Endodermal cell (in vitro differentiated cells): ENCODE data around the gene ACADM. TPM values are rescaled to one million over a fixed set of nuclear protein-coding genes. Genes with fewer than 3 reads are reported as not detected.
"Not testable (repeated sequence)": the region's sequence is repeated elsewhere in the genome, so short reads cannot be mapped to it uniquely, and the experiment has no call there.

Source experiments
- DNase-seq: peaks from one replicate; pipeline ENCODE4 v3.0.0-alpha.2; 2017
- H3K27ac ChIP-seq: 2 replicates; pipeline ENCODE4 v1.5.1; 2013; ENCODE audit warnings: mild to moderate bottlenecking, low read depth, low read length, moderate library complexity
- H3K27me3 ChIP-seq: 2 replicates; pipeline ENCODE4 v1.6.1; 2013; ENCODE audit warnings: mild to moderate bottlenecking, low read length, moderate library complexity; ENCODE audit not compliant: insufficient read depth, control insufficient read depth, poor library complexity, severe bottlenecking
- H3K36me3 ChIP-seq: 2 replicates; pipeline ENCODE4 v1.7.0; 2013; ENCODE audit warnings: mild to moderate bottlenecking, low read length, moderate library complexity; ENCODE audit not compliant: control insufficient read depth, insufficient read depth
- H3K4me1 ChIP-seq: one replicate; pipeline ENCODE4 v1.7.0; 2013; ENCODE audit warnings: low read length; ENCODE audit not compliant: control insufficient read depth, insufficient read depth
- H3K4me3 ChIP-seq: 2 replicates; pipeline ENCODE4 v1.5.1; 2013; ENCODE audit warnings: mild to moderate bottlenecking, low read length, moderate library complexity
- H3K9ac ChIP-seq: 2 replicates; pipeline ENCODE4 v1.6.1; 2013; ENCODE audit warnings: mild to moderate bottlenecking, low read length, moderate library complexity; ENCODE audit not compliant: poor library complexity, severe bottlenecking; ENCODE audit errors: extremely low read depth
- H3K9me3 ChIP-seq: 2 replicates; pipeline ENCODE4 v1.6.1; 2013; ENCODE audit warnings: mild to moderate bottlenecking, low read length, moderate library complexity; ENCODE audit not compliant: control insufficient read depth
- H3K27ac Mint-ChIP-seq: 2 replicates; pipeline ENCODE4 v1.8.0; 2020; ENCODE audit warnings: mixed read lengths
- H3K27me3 Mint-ChIP-seq: 2 replicates; pipeline ENCODE4 v1.8.0; 2021; ENCODE audit warnings: mild to moderate bottlenecking, mixed read lengths; ENCODE audit not compliant: insufficient read depth
- H3K36me3 Mint-ChIP-seq: 2 replicates; pipeline ENCODE4 v1.8.0; 2020; ENCODE audit warnings: low read depth, mixed read lengths
- H3K4me1 Mint-ChIP-seq: 2 replicates; pipeline ENCODE4 v1.8.0; 2020; ENCODE audit warnings: mixed read lengths
- H3K4me3 Mint-ChIP-seq: 2 replicates; pipeline ENCODE4 v1.8.0; 2020; ENCODE audit warnings: mild to moderate bottlenecking, moderate library complexity, mixed read lengths
- H3K9me3 Mint-ChIP-seq: 2 replicates; pipeline ENCODE4 v1.8.0; 2020; ENCODE audit warnings: mild to moderate bottlenecking, mixed read lengths
- CTCF ChIP-seq: fragments of 200-600 bp; sonication (generic); conservative IDR thresholded peaks from 2 replicates; pipeline ENCODE4 v1.5.0; 2021; ENCODE audit warnings: antibody characterized with exemption, mild to moderate bottlenecking
- WGBS, 2 experiments: methylation state at CpG; one replicate each; pipeline versions ENCODE4 v1.1.5 to v1.1.7; 2013; ENCODE audit warnings: missing lambda C conversion rate in 2 of 2, mixed read lengths in 1 of 2; ENCODE audit not compliant: insufficient coverage in 1 of 2, insufficient read length in 1 of 2; 5-methylcytosine and 5-hydroxymethylcytosine counted together
- total RNA-seq, 2 donors: library from RNA; stranded (reverse); fragmentation: NEBNext Ultra II Directional in 1 of 2; extraction: Animal tissue kit (Norgen Biotek cat#: 25700) in 1 of 2; gene quantifications; 2 replicates in 1 of 2; 3 replicates in 1 of 2; pipeline ENCODE4 v1.2.1, GENCODE V29; 2021

Gene ACADM
- total RNA-seq, 2 donors from 2014 or later = 63.5 to 68.0 TPM

- H3K4me3 ChIP-seq = no peak overlapping the region
- peaks cover 2% of the 10 kb centered on the region for H3K4me1 Mint-ChIP-seq
- DNase-seq = no peak
- no peaks in the 10 kb centered on the region for H3K4me1 ChIP-seq
- no peaks in the 10 kb centered on the region for H3K36me3 ChIP-seq
- WGBS, 2 experiments = 85% methylated on average over 1 of the region's 1 CpG; no CpG with 5 or more reads in 1 of the 2 experiments
- no peak overlapping the region for H3K27ac ChIP-seq
- no peak for TF ChIP-seq CTCF
- no peak overlapping the region for H3K9ac ChIP-seq
- H3K9me3 Mint-ChIP-seq = peaks cover 6% of the 10 kb centered on the region
- H3K9me3 ChIP-seq = no peaks in the 10 kb centered on the region
- no peak overlapping the region for H3K4me3 Mint-ChIP-seq
- H3K27me3 Mint-ChIP-seq = no peaks in the 10 kb centered on the region
- H3K36me3 Mint-ChIP-seq = no peaks in the 10 kb centered on the region
- H3K27ac Mint-ChIP-seq = peak overlapping the region; percentile 9
- H3K27me3 ChIP-seq = no peaks in the 10 kb centered on the region
Measured at GRCh38 chr1:75770761-75771160, 46.3 kb downstream of the ACADM start.

GRCh38 chr1:75771978-75772377 lies 47.5 kb downstream of the ACADM start:
- H3K4me1 Mint-ChIP-seq = peaks cover 2% of the 10 kb centered on the region
- no peak overlapping the region for H3K4me3 ChIP-seq
- no peak overlapping the region for H3K9ac ChIP-seq
- peaks cover 4% of the 10 kb centered on the region for H3K9me3 ChIP-seq
- no peak for TF ChIP-seq CTCF
- H3K36me3 ChIP-seq = no peaks in the 10 kb centered on the region
- H3K36me3 Mint-ChIP-seq = no peaks in the 10 kb centered on the region
- H3K27me3 ChIP-seq = no peaks in the 10 kb centered on the region
- H3K4me3 Mint-ChIP-seq = no peak overlapping the region
- 81 to 87% methylated on average over 1 to 2 of the region's 3 CpGs for WGBS, 2 experiments
- H3K9me3 Mint-ChIP-seq = peaks cover 9% of the 10 kb centered on the region
- no peaks in the 10 kb centered on the region for H3K27me3 Mint-ChIP-seq
- no peaks in the 10 kb centered on the region for H3K4me1 ChIP-seq
- no peak overlapping the region for H3K27ac ChIP-seq
- no peak for DNase-seq
- no peak overlapping the region for H3K27ac Mint-ChIP-seq

- H3K4me3 ChIP-seq, H3K36me3 ChIP-seq, H3K4me3 Mint-ChIP-seq, H3K27ac Mint-ChIP-seq, H3K9me3 ChIP-seq, H3K27me3 ChIP-seq, H3K4me1 ChIP-seq, H3K27ac ChIP-seq, H3K4me1 Mint-ChIP-seq, H3K9ac ChIP-seq, DNase-seq, H3K36me3 Mint-ChIP-seq: not testable (repeated sequence)
- H3K27me3 Mint-ChIP-seq = peaks cover 16% of the 10 kb centered on the region
- WGBS, 2 experiments = 80 to 94% methylated on average over 1 to 4 of the region's 4 CpGs
- peaks cover 31% of the 10 kb centered on the region for H3K9me3 Mint-ChIP-seq
Measured at GRCh38 chr1:75777812-75778211, 53.3 kb downstream of the ACADM start.

- not testable (repeated sequence) for DNase-seq, H3K27me3 ChIP-seq, H3K9me3 ChIP-seq, H3K4me1 ChIP-seq, H3K27ac ChIP-seq, H3K27ac Mint-ChIP-seq, H3K36me3 ChIP-seq, H3K4me3 Mint-ChIP-seq, H3K9ac ChIP-seq, H3K36me3 Mint-ChIP-seq, H3K4me3 ChIP-seq, H3K4me1 Mint-ChIP-seq
- peaks cover 30% of the 10 kb centered on the region for H3K9me3 Mint-ChIP-seq
- H3K27me3 Mint-ChIP-seq = peaks cover 16% of the 10 kb centered on the region
- WGBS, 2 experiments = 96 to 98% methylated on average over 5 of the region's 5 CpGs
Measured at GRCh38 chr1:75778694-75779093, 54.2 kb downstream of the ACADM start.

GRCh38 chr1:75780183-75780582 lies 55.7 kb downstream of the ACADM start:
- H3K4me1 Mint-ChIP-seq, H3K4me3 Mint-ChIP-seq, H3K4me3 ChIP-seq, H3K27me3 ChIP-seq, H3K27ac Mint-ChIP-seq, H3K9ac ChIP-seq, H3K27ac ChIP-seq, H3K4me1 ChIP-seq, H3K36me3 Mint-ChIP-seq, DNase-seq, H3K36me3 ChIP-seq, H3K9me3 ChIP-seq: not testable (repeated sequence)
- peaks cover 29% of the 10 kb centered on the region for H3K9me3 Mint-ChIP-seq
- 75 to 86% methylated on average over 1 to 4 of the region's 4 CpGs for WGBS, 2 experiments
- H3K27me3 Mint-ChIP-seq = peaks cover 16% of the 10 kb centered on the region

- not testable (repeated sequence) for DNase-seq, H3K4me3 ChIP-seq, H3K4me1 ChIP-seq, H3K27ac ChIP-seq, H3K4me3 Mint-ChIP-seq, H3K9ac ChIP-seq, H3K9me3 ChIP-seq, H3K27me3 ChIP-seq, H3K9me3 Mint-ChIP-seq, H3K27ac Mint-ChIP-seq
- peaks cover 18% of the 10 kb centered on the region for H3K36me3 Mint-ChIP-seq
- peaks cover 18% of the 10 kb centered on the region for H3K36me3 ChIP-seq
- H3K4me1 Mint-ChIP-seq = peaks cover 16% of the 10 kb centered on the region
- WGBS, 2 experiments = 80 to 95% methylated on average over 2 to 4 of the region's 4 CpGs
- H3K27me3 Mint-ChIP-seq = peaks cover 16% of the 10 kb centered on the region
Measured at GRCh38 chr1:75783920-75784319, 59.4 kb downstream of the ACADM start.
